AG08395 (cell line): ENCODE results near the gene TENM4.

Source experiments
- DNase-seq: peaks from one replicate; pipeline ENCODE4 v3.0.0; 2012; ENCODE audit warnings: mixed read lengths, low spot score

TENM4 gene

DNA sequence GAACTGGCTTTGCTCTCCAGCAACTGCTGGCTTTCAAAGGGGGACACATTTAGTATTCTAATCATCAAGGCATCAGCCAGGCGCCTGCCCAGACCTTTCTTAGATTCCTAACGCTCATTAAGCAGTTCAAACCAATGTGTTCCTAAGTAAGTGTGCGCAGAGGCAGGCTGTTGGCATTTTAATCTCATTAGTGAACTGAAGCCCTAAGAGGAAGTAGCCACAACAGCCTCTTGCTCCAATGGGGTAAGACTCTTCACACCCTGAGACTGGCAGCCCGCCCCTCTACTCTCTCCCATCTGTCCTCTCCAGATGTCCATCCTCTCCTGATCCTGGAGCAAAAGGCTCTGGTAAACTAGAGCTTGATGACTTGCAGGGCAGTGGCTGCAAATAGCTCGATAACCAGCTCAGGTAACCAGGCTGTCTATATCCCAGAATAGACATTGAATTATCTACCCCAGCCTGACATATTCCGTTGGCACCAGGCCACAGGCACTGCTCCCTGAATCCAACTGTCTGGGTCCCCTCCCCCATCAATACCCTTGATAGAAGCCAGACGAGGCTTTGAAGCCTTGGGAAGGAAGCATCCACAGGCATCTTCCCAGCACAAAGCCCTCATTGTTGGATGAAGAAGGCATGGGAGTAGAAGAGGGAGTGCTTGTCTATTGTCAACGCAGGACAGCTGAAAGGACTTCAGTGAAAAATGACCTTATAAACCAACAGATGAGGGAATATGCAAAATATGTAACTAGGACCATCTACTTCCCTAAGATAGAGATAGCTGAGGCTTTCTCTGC lies 321.1 kb downstream of the TENM4 start:
- no peak for DNase-seq

GRCh38 chr11:79117488-79117887 lies 323.3 kb downstream of the TENM4 start:
- DNase-seq: no peak

GRCh38 chr11:79116600-79116999 lies 324.2 kb downstream of the TENM4 start:
- no peak for DNase-seq

GRCh38 chr11:79113054-79113690 lies 327.7 kb downstream of the TENM4 start:
- DNase-seq: no peak

GRCh38 chr11:79110796-79111195 lies 330.0 kb downstream of the TENM4 start:
- DNase-seq: no peak

- no peak for DNase-seq
Observed at GRCh38 chr11:79110321-79110720, 330.5 kb downstream of the TENM4 start.

- peak; percentile 41 for DNase-seq
Observed at GRCh38 chr11:79108851-79109250, 332.0 kb downstream of the TENM4 start.

- DNase-seq: no peak
Observed at GRCh38 chr11:79102840-79103239, 338.0 kb downstream of the TENM4 start.

DNA sequence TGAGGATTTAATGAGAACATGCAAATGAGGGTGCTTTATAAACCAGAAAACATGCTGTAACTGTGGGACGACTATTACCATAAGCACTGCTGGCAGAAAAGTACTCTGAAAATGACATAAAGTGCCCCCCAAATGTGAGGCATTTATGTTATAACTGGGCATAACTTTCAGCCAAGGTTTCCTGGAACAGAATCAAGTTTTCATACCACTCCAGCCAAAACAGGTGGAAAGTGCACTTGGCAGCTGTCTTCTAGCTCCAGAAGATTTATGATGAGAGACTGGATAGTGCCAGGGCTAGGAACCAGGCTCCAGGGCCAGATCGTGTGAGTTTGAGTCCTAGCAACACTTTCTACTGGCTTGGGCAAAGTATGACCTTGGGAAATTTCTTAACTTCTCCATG lies 339.2 kb downstream of the TENM4 start:
- no peak for DNase-seq

GRCh38 chr11:79100093-79100910 lies 340.5 kb downstream of the TENM4 start:
- peak; percentile 85 for DNase-seq

GRCh38 chr11:79098146-79098545 lies 342.7 kb downstream of the TENM4 start:
- no peak for DNase-seq

GRCh38 chr11:79097246-79097875 lies 343.5 kb downstream of the TENM4 start:
- no peak for DNase-seq

DNA sequence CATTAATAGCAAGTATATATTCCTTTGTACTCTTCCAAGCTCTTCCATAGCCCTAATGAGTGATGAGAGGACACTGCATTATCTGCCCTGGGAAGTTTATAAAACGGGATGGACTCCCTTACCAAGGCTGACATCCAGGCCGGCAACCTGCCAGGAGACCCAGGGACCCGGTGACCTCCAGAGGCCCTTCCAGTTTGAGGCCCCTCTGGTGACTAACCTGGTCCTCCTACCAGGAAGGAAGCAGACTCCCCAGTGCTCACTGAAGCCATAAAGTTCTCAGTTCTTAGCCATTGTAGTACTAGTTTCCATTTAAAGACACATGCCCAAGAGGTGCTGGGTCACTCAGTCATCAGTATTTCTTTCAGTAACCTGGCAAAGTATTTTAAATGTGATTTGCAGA lies 345.4 kb downstream of the TENM4 start:
- no peak for DNase-seq

- no peak for DNase-seq
Observed at GRCh38 chr11:79094616-79095015, 346.2 kb downstream of the TENM4 start.

- DNase-seq: peak; percentile 92
Observed at GRCh38 chr11:79092791-79093353, 348.0 kb downstream of the TENM4 start.

GRCh38 chr11:79090191-79090705 lies 350.6 kb downstream of the TENM4 start:
- no peak for DNase-seq

GRCh38 chr11:79089601-79090000 lies 351.2 kb downstream of the TENM4 start:
- DNase-seq: no peak

GRCh38 chr11:79088967-79089366 lies 351.9 kb downstream of the TENM4 start:
- DNase-seq: no peak

GRCh38 chr11:79087961-79088318 lies 352.9 kb downstream of the TENM4 start:
- no peak for DNase-seq

DNA sequence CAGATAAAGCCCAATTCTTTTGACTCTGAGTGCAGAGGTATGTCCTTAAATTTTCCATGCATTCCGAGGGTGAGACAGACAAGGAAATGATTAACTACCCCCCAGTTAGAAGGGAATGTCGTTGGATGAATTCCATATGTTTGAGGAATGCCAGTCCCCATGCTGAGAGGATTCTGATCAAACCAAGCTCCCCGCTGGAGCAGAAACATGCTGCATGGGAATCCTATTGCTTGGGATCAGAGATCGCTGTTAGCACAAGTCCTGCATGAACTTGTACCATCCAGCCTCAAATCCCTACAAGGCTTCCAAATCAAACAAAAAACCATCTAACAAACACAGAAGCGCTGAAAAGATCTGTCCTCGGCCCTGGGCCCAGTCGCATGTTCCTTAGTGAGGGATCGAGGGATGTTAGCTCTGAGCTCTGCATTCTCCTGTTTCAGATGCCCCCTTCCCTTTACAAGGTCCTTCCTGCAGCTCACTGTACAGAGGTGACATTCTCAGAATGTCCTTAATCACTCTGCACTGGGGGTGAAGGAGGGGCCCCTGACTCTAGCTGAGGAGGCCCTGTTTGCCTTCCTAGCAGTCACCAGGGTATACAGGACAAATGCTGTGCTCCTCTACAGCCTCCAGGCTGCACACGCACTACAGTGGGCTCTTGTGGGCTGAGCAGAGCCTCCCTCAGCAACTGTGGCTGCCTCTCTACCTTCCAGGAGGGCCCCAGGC lies 353.4 kb downstream of the TENM4 start:
- peak; percentile 50 for DNase-seq

- DNase-seq: no peak
Observed at GRCh38 chr11:79086056-79086455, 354.8 kb downstream of the TENM4 start.
